Pancreas (tissue), 10 donors: Measurements from ENCODE around the gene POLR3H. TPM values are rescaled to one million over a fixed set of nuclear protein-coding genes. Genes with fewer than 3 reads are reported as not detected.

Experiments used
- ATAC-seq, 4 donors: fragments of 200-7000 bp; cut with Tn5 transposase; one replicate each; pipeline versions ENCODE4 v1.8.0 to v1.9.1; 2020; ENCODE audit warnings: mild to moderate bottlenecking in 4 of 4, moderate library complexity in 4 of 4
- DNase-seq, 6 donors: peaks; one replicate each; pipeline ENCODE4 v3.0.0-alpha.2; 2020
- FAIRE-seq: peaks from 2 replicates; lab custom pipeline; 2012; peaks lifted over from hg19 to GRCh38; lab: Jason Lieb, UNC
- H3K27ac ChIP-seq, 4 donors: fragments of 200-600 bp; sonication (generic); 1 replicate in 3 of 4; 2 replicates in 1 of 4; pipeline versions ENCODE4 v1.5.0 to v1.8.0; 2020
- H3K27me3 ChIP-seq, 4 donors: fragments of 200-600 bp; one replicate each; pipeline ENCODE4 v1.8.0; 2021
- H3K36me3 ChIP-seq, 3 donors: fragments of 200-600 bp; sonication (generic) in 1 of 3; one replicate each; pipeline versions ENCODE4 v1.5.0 to v1.8.0; 2020 to 2021
- H3K4me1 ChIP-seq, 3 donors: fragments of 200-600 bp; one replicate each; pipeline ENCODE4 v1.8.0; 2021
- H3K4me3 ChIP-seq, 4 donors: fragments of 200-600 bp; sonication (generic) in 2 of 4; one replicate each; pipeline versions ENCODE4 v1.5.0 to v1.8.0; 2020 to 2021
- H3K9me3 ChIP-seq, 4 donors: fragments of 200-600 bp; one replicate each; pipeline ENCODE4 v1.8.0; 2021
- CTCF ChIP-seq, 4 donors: fragments of 200-600 bp; sonication (generic) in 3 of 4; IDR thresholded peaks; one replicate each; pipeline versions ENCODE4 v1.5.0 to v1.8.0; 2021; ENCODE audit warnings: antibody characterized with exemption in 4 of 4
- WGBS, 2 donors: extraction: QIAGEN DNeasy Blood & Tissue Kit; methylation state at CpG; one replicate each; pipeline ENCODE4 v1.1.7; 2013; 5-methylcytosine and 5-hydroxymethylcytosine counted together
- intact Hi-C, 3 donors: fragments of 100-400 bp; cut with DNase I; formaldehyde crosslinking; loops; one replicate each; pipeline versions ENCODE4 v1.11.1 to v1.14.2; 2022
- polyA plus RNA-seq, 2 donors: library from polyadenylated mRNA; stranded (reverse); fragments of 200-250 nt; gene quantifications; one replicate each; pipeline ENCODE4 v1.2.3, GENCODE V29; 2013
- total RNA-seq, 6 donors: library from RNA; stranded (reverse); fragmentation: NEBNext Ultra II Directional in 4 of 6; extraction: Animal tissue kit (Norgen Biotek cat#: 25700) in 4 of 6; gene quantifications; one replicate each; pipeline versions ENCODE4 v1.2.1 to v1.2.4, GENCODE V29; 2021 to 2023
- donor health status: healthy with polysubstance abuse.
- donor health status: DM: no; HTN: no; CAD: no; lungs with moderate emphysema.
- donor health status: DM: no; HTN: no; CAD: no.
- donor health status: control.
- donor health status: control.
- donor health status: Bipolar disorder and iron deficiency.
- donor health status: DM: yes; HTN: yes; CAD: no.
- donor health status: DM: no; HTN: no; CAD: no.
- donor health status: DM: no; HTN: no; CAD: no.
- donor health status: DM: yes; HTN: yes; CAD: no.

POLR3H gene
- total and polyA plus RNA-seq, 8 donors: 11.0 to 22.0 (median 14.4) TPM

- H3K36me3 ChIP-seq: peaks cover 0 to 23% (median 0%) of the 10 kb centered on the region in 3 donors
- intact Hi-C loops: no loop called here
- no peaks in the 10 kb centered on the region for H3K9me3 ChIP-seq
- H3K27ac ChIP-seq: no peak overlapping the region
- ATAC-seq (no peak), DNase-seq (no peak), FAIRE-seq (no peak)
- H3K27me3 ChIP-seq: no peaks in the 10 kb centered on the region
- peaks cover 14 to 15% (median 15%) of the 10 kb centered on the region in 3 donors for H3K4me1 ChIP-seq
- WGBS, 2 donors: 96 to 97% methylated on average over 7 of the region's 7 CpGs
- H3K4me3 ChIP-seq: no peak overlapping the region
- no peak for TF ChIP-seq CTCF (IDR thresholded peaks at IDR 0.05)
Measured at GRCh38 chr22:41585898-41586297, 41.6 kb upstream of the POLR3H start.

GRCh38 chr22:41584881-41585280, 40.6 kb upstream of the POLR3H start:
- TF ChIP-seq CTCF (IDR thresholded peaks at IDR 0.05): no peak
- intact Hi-C loops: no loop called here
- no peaks in the 10 kb centered on the region for H3K9me3 ChIP-seq
- WGBS, 2 donors: 91 to 96% methylated on average over 6 of the region's 6 CpGs
- FAIRE-seq: no peak
- peaks cover 14 to 15% (median 15%) of the 10 kb centered on the region in 3 donors for H3K4me1 ChIP-seq
- H3K4me3 ChIP-seq: no peak overlapping the region
- H3K27ac ChIP-seq: no peak overlapping the region
- no peak for DNase-seq
- ATAC-seq: no peak
- H3K27me3 ChIP-seq: no peaks in the 10 kb centered on the region
- H3K36me3 ChIP-seq: peaks cover 0 to 31% (median 0%) of the 10 kb centered on the region in 3 donors

GRCh38 chr22:41582694-41583093, 38.4 kb upstream of the POLR3H start:
- DNase-seq (no peak), ATAC-seq (no peak), FAIRE-seq (no peak)
- intact Hi-C loops: no loop called here
- Histone ChIP-seq H3K9me3 (no peaks in the 10 kb centered on the region), H3K4me1 (peaks cover 4 to 5% (median 5%) of the 10 kb centered on the region in 3 donors), H3K4me3 (no peak overlapping the region), H3K27ac (no peak overlapping the region), H3K27me3 (no peaks in the 10 kb centered on the region), H3K36me3 (peaks cover 0 to 31% (median 0%) of the 10 kb centered on the region in 3 donors)
- TF ChIP-seq CTCF (IDR thresholded peaks at IDR 0.05): no peak
- 86 to 88% methylated on average over 8 of the region's 8 CpGs for WGBS, 2 donors

- H3K27ac ChIP-seq: no peak overlapping the region
- intact Hi-C loops: no loop called here
- ATAC-seq (no peak), DNase-seq (no peak), FAIRE-seq (no peak)
- no peak for TF ChIP-seq CTCF (IDR thresholded peaks at IDR 0.05)
- no peaks in the 10 kb centered on the region for H3K9me3 ChIP-seq
- 88 to 90% methylated on average over 6 of the region's 6 CpGs for WGBS, 2 donors
- peaks cover 0 to 40% (median 0%) of the 10 kb centered on the region in 3 donors for H3K36me3 ChIP-seq
- no peak overlapping the region for H3K4me3 ChIP-seq
- no peaks in the 10 kb centered on the region for H3K4me1 ChIP-seq
- H3K27me3 ChIP-seq: no peaks in the 10 kb centered on the region
Measured at GRCh38 chr22:41579997-41580355, 35.7 kb upstream of the POLR3H start.

GRCh38 chr22:41579297-41579996, 35.2 kb upstream of the POLR3H start:
- H3K4me3 ChIP-seq: no peak overlapping the region
- TF ChIP-seq CTCF (IDR thresholded peaks at IDR 0.05): no peak
- no peaks in the 10 kb centered on the region for H3K27me3 ChIP-seq
- 94 to 98% methylated on average over 12 of the region's 12 CpGs for WGBS, 2 donors
- H3K4me1 ChIP-seq: no peaks in the 10 kb centered on the region
- ATAC-seq: no peak
- no peak for FAIRE-seq
- peaks cover 0 to 36% (median 0%) of the 10 kb centered on the region in 3 donors for H3K36me3 ChIP-seq
- no peaks in the 10 kb centered on the region for H3K9me3 ChIP-seq
- intact Hi-C loops: no loop called here
- H3K27ac ChIP-seq: no peak overlapping the region
- DNase-seq: peak in 1 of 6 donors; percentile 67
